C4-2B (cell line): ENCODE results near the gene MICAL3.

Experiments
- CTCF ChIP-seq: fragments of 450-650 bp; conservative IDR thresholded peaks from 2 replicates; pipeline ENCODE4 v1.5.1; 2017; ENCODE audit warnings: mild to moderate bottlenecking
- ZFX ChIP-seq: fragments of 450-650 bp; IDR thresholded peaks from 2 replicates; pipeline ENCODE4 v1.6.1; 2017

GRCh38 chr22:17980015-17980590 lies 44.3 kb downstream of the MICAL3 start:
- TF ChIP-seq CTCF (no peak), ZFX (no peak)
